H9 (cell line): ENCODE data around the gene DENND4B. TPM values are rescaled to one million over a fixed set of nuclear protein-coding genes. Genes with fewer than 3 reads are reported as not detected.

Experiments
- DNase-seq: peaks from one replicate; pipeline ENCODE4 v3.0.0-alpha.2; 2017
- H2AFZ ChIP-seq: one replicate; pipeline ENCODE4 v1.6.1; 2013; ENCODE audit warnings: mild to moderate bottlenecking, low read length, control low read depth, moderate library complexity
- H2AK5ac ChIP-seq: 2 replicates; pipeline ENCODE4 v1.6.1; 2013; ENCODE audit warnings: low read length, control low read depth, mixed read lengths; ENCODE audit not compliant: insufficient read length
- H2BK120ac ChIP-seq: one replicate; pipeline ENCODE4 v1.6.1; 2013; ENCODE audit warnings: low read depth, mild to moderate bottlenecking, low read length, control low read depth, inconsistent platforms; ENCODE audit not compliant: poor library complexity, severe bottlenecking
- H2BK12ac ChIP-seq: 2 replicates; pipeline ENCODE4 v1.6.1; 2013; ENCODE audit warnings: low read length, control low read depth, mixed read lengths, low read depth; ENCODE audit not compliant: insufficient read length
- H2BK15ac ChIP-seq: 2 replicates; pipeline ENCODE4 v1.6.1; 2013; ENCODE audit warnings: low read depth, low read length, control low read depth
- H2BK20ac ChIP-seq: one replicate; pipeline ENCODE4 v1.6.1; 2013; ENCODE audit warnings: low read depth, mild to moderate bottlenecking, low read length, control low read depth, inconsistent platforms; ENCODE audit not compliant: poor library complexity, severe bottlenecking
- H2BK5ac ChIP-seq: 2 replicates; pipeline ENCODE4 v1.6.1; 2013; ENCODE audit warnings: low read length, control low read depth, mixed read lengths; ENCODE audit not compliant: insufficient read length
- H3K14ac ChIP-seq: 2 replicates; pipeline ENCODE4 v1.6.1; 2013; ENCODE audit warnings: low read length, control low read depth; ENCODE audit not compliant: insufficient read depth
- H3K18ac ChIP-seq: 2 replicates; pipeline ENCODE4 v1.6.1; 2013; ENCODE audit warnings: low read depth, mild to moderate bottlenecking, mixed read lengths, low read length, control low read depth; ENCODE audit not compliant: insufficient read length
- H3K23ac ChIP-seq: 2 replicates; pipeline ENCODE4 v1.6.1; 2013; ENCODE audit warnings: low read length, control low read depth, mixed read lengths, low read depth; ENCODE audit not compliant: insufficient read length
- H3K23me2 ChIP-seq: 2 replicates; pipeline ENCODE4 v1.6.1; 2013; ENCODE audit warnings: low read depth, mild to moderate bottlenecking, mixed read lengths, low read length, control low read depth; ENCODE audit not compliant: insufficient read length, poor library complexity, severe bottlenecking
- H3K27ac ChIP-seq: 2 replicates; pipeline ENCODE4 v1.5.1; 2013; ENCODE audit warnings: low read length, control low read depth, mixed read lengths, low read depth; ENCODE audit not compliant: insufficient read length
- H3K27me3 ChIP-seq: 2 replicates; pipeline ENCODE4 v1.6.1; 2013; ENCODE audit warnings: low read length, control low read depth, inconsistent platforms; ENCODE audit not compliant: insufficient read depth
- H3K4ac ChIP-seq: 2 replicates; pipeline ENCODE4 v1.6.1; 2013; ENCODE audit warnings: low read depth, mild to moderate bottlenecking, control low read depth, inconsistent platforms, low read length, moderate library complexity
- H3K4me1 ChIP-seq: 2 replicates; pipeline ENCODE4 v1.6.1; 2013; ENCODE audit warnings: low read length, control low read depth, inconsistent platforms; ENCODE audit not compliant: insufficient read depth
- H3K4me2 ChIP-seq: 2 replicates; pipeline ENCODE4 v1.6.1; 2013; ENCODE audit warnings: low read length, control low read depth, mixed read lengths; ENCODE audit not compliant: insufficient read length, insufficient read depth
- H3K56ac ChIP-seq: 2 replicates; pipeline ENCODE4 v1.6.1; 2013; ENCODE audit warnings: low read depth, mild to moderate bottlenecking, mixed read lengths, low read length, control low read depth; ENCODE audit not compliant: insufficient read length
- H3K79me1 ChIP-seq: 2 replicates; pipeline ENCODE4 v1.6.1; 2013; ENCODE audit warnings: low read depth, mild to moderate bottlenecking, moderate library complexity, low read length, control low read depth, inconsistent platforms; ENCODE audit not compliant: insufficient read depth, poor library complexity, severe bottlenecking
- H3K79me2 ChIP-seq: 2 replicates; pipeline ENCODE4 v1.6.1; 2013; ENCODE audit warnings: low read length, control low read depth, inconsistent platforms; ENCODE audit not compliant: insufficient read depth
- H3K9ac ChIP-seq: 2 replicates; pipeline ENCODE4 v1.6.1; 2013; ENCODE audit warnings: low read length, control low read depth, mixed read lengths; ENCODE audit not compliant: insufficient read length; ENCODE audit errors: extremely low read depth
- H3K9me3 ChIP-seq: one replicate; pipeline ENCODE4 v1.6.1; 2013; ENCODE audit warnings: low read depth, low read length, inconsistent platforms; ENCODE audit not compliant: control insufficient read depth
- H3T11ph ChIP-seq: one replicate; pipeline ENCODE4 v1.6.1; 2013; ENCODE audit warnings: mild to moderate bottlenecking, low read length, control low read depth, inconsistent platforms
- H4K20me1 ChIP-seq: one replicate; pipeline ENCODE4 v1.6.1; 2013; ENCODE audit not compliant: control insufficient read depth, insufficient read length, insufficient read depth
- H4K5ac ChIP-seq: 2 replicates; pipeline ENCODE4 v1.6.1; 2013; ENCODE audit warnings: low read depth, mild to moderate bottlenecking, mixed read lengths, low read length, control low read depth; ENCODE audit not compliant: insufficient read length
- H4K8ac ChIP-seq: replicated peaks from 2 replicates; pipeline ENCODE4 v1.6.1; 2013; ENCODE audit warnings: low read length, control low read depth, mixed read lengths, low read depth; ENCODE audit not compliant: insufficient read length
- H4K91ac ChIP-seq: 2 replicates; pipeline ENCODE4 v1.6.1; 2013; ENCODE audit warnings: low read depth, mild to moderate bottlenecking, moderate library complexity, mixed read lengths, low read length, control low read depth; ENCODE audit not compliant: insufficient read length
- H3K27ac Mint-ChIP-seq, 3 experiments: 2 replicates in 2 of 3; 3 replicates in 1 of 3; pipeline ENCODE4 v1.8.0; 2020 to 2021; ENCODE audit warnings: mixed read lengths in 3 of 3, mild to moderate bottlenecking in 1 of 3, moderate library complexity in 1 of 3
- H3K27me3 Mint-ChIP-seq: 2 replicates; pipeline ENCODE4 v1.8.0; 2021; ENCODE audit warnings: low read depth, mild to moderate bottlenecking, moderate library complexity, mixed read lengths
- H3K36me3 Mint-ChIP-seq, 3 experiments: 2 replicates in 2 of 3; 3 replicates in 1 of 3; pipeline ENCODE4 v1.8.0; 2020 to 2021; ENCODE audit warnings: low read depth in 3 of 3, mixed read lengths in 3 of 3; ENCODE audit not compliant: insufficient read depth in 1 of 3
- H3K4me1 Mint-ChIP-seq, 2 experiments: 2 replicates each; pipeline ENCODE4 v1.8.0; 2020; ENCODE audit warnings: mixed read lengths in 2 of 2
- H3K4me3 Mint-ChIP-seq, 2 experiments: 2 replicates in 1 of 2; 3 replicates in 1 of 2; pipeline ENCODE4 v1.8.0; 2020 to 2021; ENCODE audit warnings: mild to moderate bottlenecking in 2 of 2, mixed read lengths in 2 of 2, moderate library complexity in 1 of 2
- H3K9me3 Mint-ChIP-seq, 2 experiments: 2 replicates in 1 of 2; 3 replicates in 1 of 2; pipeline ENCODE4 v1.8.0; 2020; ENCODE audit warnings: mild to moderate bottlenecking in 2 of 2, mixed read lengths in 2 of 2, moderate library complexity in 1 of 2
- WGBS: extraction: QIAGEN DNeasy Blood & Tissue Kit; methylation state at CpG from one replicate; pipeline ENCODE4 v1.1.7; 2013; ENCODE audit warnings: missing lambda C conversion rate, low lambda C conversion rate, mixed read lengths; ENCODE audit not compliant: insufficient read length; ENCODE audit errors: extremely low coverage; 5-methylcytosine and 5-hydroxymethylcytosine counted together
- total RNA-seq: library from RNA; stranded (reverse); gene quantifications from 2 replicates; pipeline ENCODE4 v1.2.1, GENCODE V29; 2021
- TF ChIP-seq, protein P1 (sequence below): fragments of 200-600 bp; sonication (generic); conservative IDR thresholded peaks from 3 replicates; pipeline ENCODE4 v1.8.0; 2021; ENCODE audit warnings: antibody characterized with exemption, mild to moderate bottlenecking

DENND4B gene
- total RNA-seq, 1 experiment from 2014 or later = 84.6 TPM

DNA sequence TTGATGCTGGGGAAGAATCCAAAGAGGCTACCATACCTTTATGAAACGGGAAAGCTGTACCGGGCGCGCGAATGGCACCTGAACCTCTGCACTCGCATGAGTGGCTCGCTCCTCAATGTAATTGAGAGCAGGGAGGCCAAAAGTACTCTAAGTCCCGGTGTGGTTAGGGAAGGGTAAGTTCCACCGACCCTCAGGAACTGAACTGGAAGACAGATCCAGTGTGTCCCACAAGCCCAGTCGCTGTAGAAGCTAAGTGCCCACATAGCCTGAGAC, 24.8 kb downstream of the DENND4B start:
- Histone ChIP-seq H3K4ac (no peak overlapping the region), H2BK5ac (no peak overlapping the region), H2BK15ac (no peak overlapping the region), H3K9me3 (no peaks in the 10 kb centered on the region), H3K23me2 (peaks cover 14% of the 10 kb centered on the region), H4K8ac (no peak overlapping the region), H4K91ac (no peak overlapping the region), H4K5ac (no peak overlapping the region), H2AFZ (no peak overlapping the region), H3K56ac (no peak overlapping the region), H2AK5ac (no peak overlapping the region), H4K20me1 (peaks cover 4% of the 10 kb centered on the region), H3K27me3 (no peaks in the 10 kb centered on the region), H3K14ac (no peak overlapping the region), H3K18ac (no peak overlapping the region), H3K79me2 (peaks cover 33% of the 10 kb centered on the region; the same call in 1 of the 2 replicates), H3K4me2 (peak overlapping the region; percentile 99), H2BK20ac (no peak overlapping the region), H3K23ac (no peak overlapping the region), H3K27ac (no peak overlapping the region), H2BK120ac (no peak overlapping the region), H3K9ac (peak overlapping the region; percentile 88), H3K4me1 (no peaks in the 10 kb centered on the region; the same call in 1 of the 2 replicates), H3T11ph (no peak overlapping the region), H2BK12ac (no peak overlapping the region), H3K79me1 (no peaks in the 10 kb centered on the region)
- Mint-ChIP-seq H3K27ac (peak overlapping the region; percentile 93 to 94 (median 94); a peak in 6 of 7 replicates), H3K4me1 (peaks cover 24% of the 10 kb centered on the region in 2 experiments), H3K9me3 (no peaks in the 10 kb centered on the region), H3K4me3 (peak overlapping the region; percentile 89 to 94), H3K36me3 (peaks cover 1 to 5% (median 4%) of the 10 kb centered on the region in 3 experiments; a peak in 3 of 7 replicates), H3K27me3 (no peaks in the 10 kb centered on the region)
- DNase-seq = no peak
- TF ChIP-seq, protein P1, sequence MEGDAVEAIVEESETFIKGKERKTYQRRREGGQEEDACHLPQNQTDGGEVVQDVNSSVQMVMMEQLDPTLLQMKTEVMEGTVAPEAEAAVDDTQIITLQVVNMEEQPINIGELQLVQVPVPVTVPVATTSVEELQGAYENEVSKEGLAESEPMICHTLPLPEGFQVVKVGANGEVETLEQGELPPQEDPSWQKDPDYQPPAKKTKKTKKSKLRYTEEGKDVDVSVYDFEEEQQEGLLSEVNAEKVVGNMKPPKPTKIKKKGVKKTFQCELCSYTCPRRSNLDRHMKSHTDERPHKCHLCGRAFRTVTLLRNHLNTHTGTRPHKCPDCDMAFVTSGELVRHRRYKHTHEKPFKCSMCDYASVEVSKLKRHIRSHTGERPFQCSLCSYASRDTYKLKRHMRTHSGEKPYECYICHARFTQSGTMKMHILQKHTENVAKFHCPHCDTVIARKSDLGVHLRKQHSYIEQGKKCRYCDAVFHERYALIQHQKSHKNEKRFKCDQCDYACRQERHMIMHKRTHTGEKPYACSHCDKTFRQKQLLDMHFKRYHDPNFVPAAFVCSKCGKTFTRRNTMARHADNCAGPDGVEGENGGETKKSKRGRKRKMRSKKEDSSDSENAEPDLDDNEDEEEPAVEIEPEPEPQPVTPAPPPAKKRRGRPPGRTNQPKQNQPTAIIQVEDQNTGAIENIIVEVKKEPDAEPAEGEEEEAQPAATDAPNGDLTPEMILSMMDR = no peak
- no CpG with 5 or more reads among the region's 10 CpGs for WGBS
